Fibroblast of lung (primary cell): Measurements from ENCODE around the gene RAD18.

Experiments
- EZH2 ChIP-seq: IDR thresholded peaks from 2 replicates; pipeline ENCODE4 v1.5.1; 2012; ENCODE audit warnings: low read length, control low read depth, mild to moderate bottlenecking; ENCODE audit errors: missing control alignments
- TF ChIP-seq, protein P1 (sequence below), 2 donors: IDR thresholded peaks in 1 of 2; conservative IDR thresholded peaks in 1 of 2; 1 replicate in 1 of 2; 2 replicates in 1 of 2; pipeline ENCODE4 v1.5.1; 2011 to 2012; ENCODE audit warnings: low read length in 2 of 2, control low read depth in 1 of 2, inconsistent platforms in 1 of 2, low read depth in 1 of 2, mild to moderate bottlenecking in 1 of 2

DNA sequence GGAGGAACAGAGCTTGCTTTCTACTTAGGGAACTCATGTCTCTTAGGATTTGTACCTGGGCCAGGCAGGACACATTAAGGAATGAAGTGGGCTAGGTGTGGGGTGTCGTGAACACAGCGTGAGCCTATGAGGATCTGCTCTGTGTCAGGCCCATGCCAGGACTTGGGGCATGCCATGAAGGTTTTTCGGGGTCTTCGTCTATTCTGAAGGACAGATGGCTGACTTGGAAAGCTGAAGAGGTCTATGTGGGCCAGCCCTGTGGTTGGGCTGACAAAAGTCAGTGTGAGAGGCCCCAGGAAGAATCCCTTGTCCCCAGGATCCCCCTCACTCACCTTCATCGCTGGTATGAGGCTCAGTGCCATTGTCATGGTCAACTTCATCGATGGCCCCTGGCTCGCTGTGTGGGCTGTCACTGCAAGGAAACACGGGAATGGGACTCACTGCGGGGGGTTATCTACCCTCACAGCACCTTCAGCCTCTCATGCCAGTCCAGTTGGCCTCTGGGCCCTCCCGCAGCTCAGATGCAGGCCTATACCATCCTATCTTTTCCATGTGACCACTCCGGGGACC, 46.8 kb upstream of the RAD18 start:
- no peak for TF ChIP-seq EZH2
- TF ChIP-seq, protein P1, sequence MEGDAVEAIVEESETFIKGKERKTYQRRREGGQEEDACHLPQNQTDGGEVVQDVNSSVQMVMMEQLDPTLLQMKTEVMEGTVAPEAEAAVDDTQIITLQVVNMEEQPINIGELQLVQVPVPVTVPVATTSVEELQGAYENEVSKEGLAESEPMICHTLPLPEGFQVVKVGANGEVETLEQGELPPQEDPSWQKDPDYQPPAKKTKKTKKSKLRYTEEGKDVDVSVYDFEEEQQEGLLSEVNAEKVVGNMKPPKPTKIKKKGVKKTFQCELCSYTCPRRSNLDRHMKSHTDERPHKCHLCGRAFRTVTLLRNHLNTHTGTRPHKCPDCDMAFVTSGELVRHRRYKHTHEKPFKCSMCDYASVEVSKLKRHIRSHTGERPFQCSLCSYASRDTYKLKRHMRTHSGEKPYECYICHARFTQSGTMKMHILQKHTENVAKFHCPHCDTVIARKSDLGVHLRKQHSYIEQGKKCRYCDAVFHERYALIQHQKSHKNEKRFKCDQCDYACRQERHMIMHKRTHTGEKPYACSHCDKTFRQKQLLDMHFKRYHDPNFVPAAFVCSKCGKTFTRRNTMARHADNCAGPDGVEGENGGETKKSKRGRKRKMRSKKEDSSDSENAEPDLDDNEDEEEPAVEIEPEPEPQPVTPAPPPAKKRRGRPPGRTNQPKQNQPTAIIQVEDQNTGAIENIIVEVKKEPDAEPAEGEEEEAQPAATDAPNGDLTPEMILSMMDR (conservative IDR thresholded peaks at IDR 0.05 in 1 of 2, IDR thresholded peaks at IDR 0.05 in 1 of 2; ENCODE audit: low read depth in 1 of 2, low read length in 2 of 2): no peak
